H1 (cell line): ENCODE results near the gene NAV2. TPM values are rescaled to one million over a fixed set of nuclear protein-coding genes. Genes with fewer than 3 reads are reported as not detected.

Experiments used
- CTCF ChIA-PET: fragments of 300-600 bp; sonication (Branson Sonifier 250); formaldehyde crosslinking; loops from one replicate; lab custom pipeline; 2021; ENCODE audit not compliant: partially characterized antibody; lab: Charles Lee
- POLR2A ChIA-PET: fragments of 300-600 bp; sonication (Branson Sonifier 250); formaldehyde crosslinking; loops from one replicate; lab custom pipeline; 2021; ENCODE audit warnings: inconsistent platforms; ENCODE audit not compliant: partially characterized antibody; lab: Charles Lee
- DNase-seq, 2 experiments: peaks; one replicate each; pipeline versions ENCODE4 v3.0.0 to v3.0.0-alpha.2; 2010 to 2022; ENCODE audit warnings: low spot score in 2 of 2, low read depth in 1 of 2, mixed read lengths in 1 of 2
- FAIRE-seq: peaks from 2 replicates; lab custom pipeline; 2011; peaks lifted over from hg19 to GRCh38; lab: Jason Lieb, UNC
- H2AFZ ChIP-seq: 2 replicates; pipeline ENCODE4 v1.8.1; 2012; ENCODE audit warnings: low read length, inconsistent platforms
- H2AK5ac ChIP-seq: 2 replicates; pipeline ENCODE4 v1.6.1; 2013; ENCODE audit warnings: low read depth, low read length
- H2BK120ac ChIP-seq: replicated peaks from 2 replicates; pipeline ENCODE3; 2013; ENCODE audit warnings: low read depth, low read length, inconsistent platforms
- H2BK12ac ChIP-seq: 2 replicates; pipeline ENCODE4 v1.6.1; 2013; ENCODE audit warnings: low read depth, low read length
- H2BK15ac ChIP-seq: 2 replicates; pipeline ENCODE4 v1.6.1; 2013; ENCODE audit warnings: low read length
- H2BK20ac ChIP-seq: 2 replicates; pipeline ENCODE4 v1.6.1; 2013; ENCODE audit warnings: low read length
- H2BK5ac ChIP-seq: 2 replicates; pipeline ENCODE4 v1.6.1; 2013; ENCODE audit warnings: low read depth, low read length
- H3K14ac ChIP-seq: 2 replicates; pipeline ENCODE4 v1.6.1; 2013; ENCODE audit warnings: inconsistent platforms; ENCODE audit not compliant: insufficient read length
- H3K18ac ChIP-seq: 2 replicates; pipeline ENCODE4 v1.6.1; 2013; ENCODE audit warnings: low read length; ENCODE audit errors: extremely low read depth
- H3K23ac ChIP-seq: 2 replicates; pipeline ENCODE4 v1.6.1; 2013; ENCODE audit warnings: inconsistent platforms; ENCODE audit not compliant: insufficient read length
- H3K23me2 ChIP-seq: 2 replicates; pipeline ENCODE4 v1.6.1; 2013; ENCODE audit warnings: low read depth, low read length
- H3K27ac ChIP-seq: 2 replicates; pipeline ENCODE4 v1.6.1; 2011; ENCODE audit warnings: low read depth, low read length, inconsistent platforms
- H3K27me3 ChIP-seq, 4 experiments: replicated peaks in 1 of 4; 1 replicate in 1 of 4; 2 replicates in 3 of 4; pipeline versions ENCODE4 v1.6.1 to v1.8.1; 2011 to 2013; ENCODE audit warnings: low read length in 3 of 4, mild to moderate bottlenecking in 3 of 4, inconsistent platforms in 2 of 4, mixed read lengths in 2 of 4, moderate library complexity in 1 of 4; ENCODE audit not compliant: control insufficient read depth in 3 of 4, insufficient read depth in 3 of 4; ENCODE audit errors: extremely low read depth in 1 of 4
- H3K36me3 ChIP-seq, 4 experiments: 2 replicates each; pipeline versions ENCODE4 v1.6.1 to v1.8.1; 2011 to 2013; ENCODE audit warnings: mild to moderate bottlenecking in 4 of 4, low read length in 3 of 4, moderate library complexity in 2 of 4, control low read depth in 1 of 4, inconsistent platforms in 1 of 4; ENCODE audit not compliant: insufficient read depth in 4 of 4, control insufficient read depth in 2 of 4
- H3K4ac ChIP-seq: replicated peaks from 2 replicates; pipeline ENCODE3; 2013; ENCODE audit warnings: low read length, low read depth, mixed read lengths, inconsistent platforms; ENCODE audit not compliant: insufficient read length
- H3K4me1 ChIP-seq, 4 experiments: replicated peaks in 1 of 4; 1 replicate in 1 of 4; 2 replicates in 3 of 4; pipeline versions ENCODE4 v1.6.1 to v1.8.1; 2011 to 2013; ENCODE audit warnings: low read length in 3 of 4, inconsistent platforms in 2 of 4, mixed read lengths in 1 of 4; ENCODE audit not compliant: insufficient read depth in 4 of 4, control insufficient read depth in 3 of 4
- H3K4me2 ChIP-seq, 2 experiments: 2 replicates each; pipeline versions ENCODE4 v1.6.1 to v1.8.1; 2011 to 2013; ENCODE audit warnings: low read depth in 2 of 2, low read length in 2 of 2, control low read depth in 1 of 2, inconsistent platforms in 1 of 2, mild to moderate bottlenecking in 1 of 2; ENCODE audit not compliant: insufficient read depth in 1 of 2
- H3K4me3 ChIP-seq, 4 experiments: fragments of 200-600, 300-600 bp in 1 of 4; sonication (generic), shearing (Covaris generic), sonication (Bioruptor Twin) in 1 of 4; 2 replicates each; pipeline versions ENCODE4 v1.5.1 to v1.8.1; 2011 to 2016; ENCODE audit warnings: low read length in 4 of 4, low read depth in 3 of 4, control low read depth in 2 of 4, inconsistent platforms in 2 of 4, mild to moderate bottlenecking in 2 of 4, mixed read lengths in 1 of 4, moderate library complexity in 1 of 4; ENCODE audit not compliant: insufficient read depth in 2 of 4; ENCODE audit errors: extremely low read depth in 1 of 4
- H3K56ac ChIP-seq: replicated peaks from 2 replicates; pipeline ENCODE3; 2013; ENCODE audit warnings: low read depth, mild to moderate bottlenecking, mixed read lengths, low read length, inconsistent platforms; ENCODE audit not compliant: insufficient read length
- H3K79me1 ChIP-seq: 2 replicates; pipeline ENCODE4 v1.6.1; 2013; ENCODE audit warnings: low read depth, low read length, control low read depth
- H3K79me2 ChIP-seq, 2 experiments: 2 replicates each; pipeline versions ENCODE4 v1.6.1 to v1.8.1; 2012 to 2013; ENCODE audit warnings: low read length in 2 of 2, mild to moderate bottlenecking in 2 of 2, inconsistent platforms in 1 of 2; ENCODE audit not compliant: insufficient read depth in 2 of 2, control insufficient read depth in 1 of 2
- H3K9ac ChIP-seq, 4 experiments: replicated peaks in 1 of 4; 1 replicate in 1 of 4; 2 replicates in 3 of 4; pipeline versions ENCODE4 v1.6.1 to v1.8.1; 2011 to 2013; ENCODE audit warnings: low read depth in 3 of 4, low read length in 3 of 4, control low read depth in 2 of 4, mild to moderate bottlenecking in 2 of 4, moderate library complexity in 2 of 4, inconsistent platforms in 1 of 4; ENCODE audit errors: extremely low read depth in 1 of 4
- H3K9me3 ChIP-seq, 2 experiments: 2 replicates each; pipeline versions ENCODE4 v1.6.1 to v1.8.1; 2012 to 2013; ENCODE audit warnings: mild to moderate bottlenecking in 2 of 2, moderate library complexity in 2 of 2, control low read depth in 1 of 2, inconsistent platforms in 1 of 2, low read depth in 1 of 2, low read length in 1 of 2, mixed read lengths in 1 of 2; ENCODE audit not compliant: insufficient read depth in 2 of 2
- H4K20me1 ChIP-seq, 2 experiments: replicated peaks in 1 of 2; 2 replicates each; pipeline versions ENCODE3 to v1.8.1; 2011 to 2013; ENCODE audit warnings: inconsistent platforms in 2 of 2, low read length in 2 of 2, mild to moderate bottlenecking in 1 of 2; ENCODE audit not compliant: insufficient read depth in 2 of 2, control insufficient read depth in 1 of 2
- H4K5ac ChIP-seq: 2 replicates; pipeline ENCODE4 v1.6.1; 2013; ENCODE audit warnings: low read length, low read depth, mixed read lengths, inconsistent platforms; ENCODE audit not compliant: insufficient read length
- H4K8ac ChIP-seq: 2 replicates; pipeline ENCODE4 v1.8.0; 2013; ENCODE audit warnings: mild to moderate bottlenecking, moderate library complexity, low read length, inconsistent platforms; ENCODE audit not compliant: insufficient read depth; ENCODE audit errors: extremely low read depth
- H4K91ac ChIP-seq: replicated peaks from 2 replicates; pipeline ENCODE3; 2013; ENCODE audit warnings: low read length, mixed read lengths, inconsistent platforms; ENCODE audit not compliant: insufficient read length
- ASH2L ChIP-seq: fragments of 200-600, 300-600 bp; sonication (generic); IDR thresholded peaks from one replicate; pipeline ENCODE4 v1.7.1; 2017; ENCODE audit warnings: low read length
- JUN ChIP-seq: IDR thresholded peaks from 2 replicates; pipeline ENCODE4 v1.6.1; 2011; ENCODE audit warnings: low read depth, mild to moderate bottlenecking, improper control_type of control experiment, low read length
- KDM5A ChIP-seq: fragments of 200-600 bp; IDR thresholded peaks from 2 replicates; pipeline ENCODE4 v1.7.1; 2012; ENCODE audit warnings: mild to moderate bottlenecking, low read length, inconsistent platforms, mixed read lengths
- SIX5 ChIP-seq: IDR thresholded peaks from 2 replicates; pipeline ENCODE4 v1.6.1; 2011; ENCODE audit warnings: mild to moderate bottlenecking, low read depth, low read length
- TBP ChIP-seq: IDR thresholded peaks from 2 replicates; pipeline ENCODE4 v1.6.1; 2011; ENCODE audit warnings: low read depth, low read length, improper control_type of control experiment
- WGBS, 2 experiments: shearing (Covaris generic) in 1 of 2; methylation state at CpG; one replicate each; pipeline versions ENCODE4 v1.1.6 to v1.1.7; 2013 to 2015; ENCODE audit warnings: low lambda C conversion rate in 2 of 2, mixed read lengths in 2 of 2, inconsistent platforms in 1 of 2, low coverage in 1 of 2, missing lambda C conversion rate in 1 of 2; ENCODE audit not compliant: insufficient replicate concordance in 2 of 2, insufficient coverage in 1 of 2, insufficient read length in 1 of 2; ENCODE audit errors: extremely low coverage in 1 of 2, missing lambda C conversion rate in 1 of 2; 5-methylcytosine and 5-hydroxymethylcytosine counted together
- polyA plus RNA-seq, 7 experiments: library from polyadenylated mRNA; depleted of rRNA in 3 of 7; stranded (reverse) in 5 of 7; unstranded in 2 of 7; fragments of >200 nt in 5 of 7; fragments of 200-250 nt in 2 of 7; gene quantifications; 1 replicate in 5 of 7; 2 replicates in 1 of 7; 4 replicates in 1 of 7; pipeline versions ENCODE4 v1.2.1 to v1.2.3, GENCODE V29; 2011 to 2013; ENCODE audit warnings: missing spikeins in 2 of 7, mixed read lengths in 2 of 7
- total RNA-seq: library from RNA; stranded (reverse); fragmentation: NEBNext Ultra II Directional; extraction: Animal tissue kit (Norgen Biotek cat#: 25700); gene quantifications from 2 replicates; pipeline ENCODE4 v1.2.1, GENCODE V29; 2021

The NAV2 gene
- total and polyA plus RNA-seq, 2 of the 8 experiments (the other 6 are each of a cell fraction or from before 2014, with no cell fraction given) = 35.6 to 73.6 TPM

DNA sequence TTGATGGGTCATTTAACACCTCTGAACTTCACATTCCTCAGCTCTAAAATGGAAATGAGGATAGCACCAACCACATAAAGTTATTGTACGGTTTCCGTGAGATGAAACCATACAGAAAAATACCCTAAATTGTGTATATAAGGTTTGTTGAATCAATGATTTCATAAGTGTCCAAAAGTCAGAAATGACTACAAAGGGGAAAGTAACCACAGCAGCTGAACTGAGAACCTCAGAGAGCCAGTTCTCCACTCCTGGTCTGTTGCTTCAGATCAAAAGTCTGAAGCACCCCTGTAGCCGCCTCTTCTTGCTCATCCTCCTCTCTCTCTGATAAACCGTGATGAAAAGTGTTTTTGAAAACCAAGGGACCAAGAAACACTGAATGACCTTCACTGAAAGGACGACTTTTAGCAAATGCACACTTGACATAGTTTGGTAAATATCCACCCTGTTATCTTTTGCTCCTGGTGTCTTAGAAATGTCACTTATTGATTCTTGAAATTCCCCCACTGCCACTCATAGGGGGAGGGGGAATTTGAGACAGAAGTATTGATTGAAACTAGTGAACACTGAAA lies 194.5 kb downstream of the NAV2 start:
- no peak overlapping the region for H2BK5ac ChIP-seq
- H2BK15ac ChIP-seq = no peak overlapping the region
- peaks cover 0 to 8% (median 5%) of the 10 kb centered on the region in 4 experiments; a peak in 4 of 7 replicates for H3K4me1 ChIP-seq
- FAIRE-seq (no peak), DNase-seq (no peak)
- H3K56ac ChIP-seq = no peak overlapping the region
- no peak overlapping the region for H3K9ac ChIP-seq
- 0 out of 4 replicates have a peak, but pooled peaks cover 0 to 3% of the 10 kb centered on the region in 2 experiments for H3K79me2 ChIP-seq
- no peak overlapping the region for H3K18ac ChIP-seq
- 83% methylated on average over 5 of the region's 5 CpGs; no CpG with 5 or more reads in 1 of the 2 experiments for WGBS, 2 experiments
- H3K36me3 ChIP-seq = peaks cover 0 to 8% (median 0%) of the 10 kb centered on the region in 4 experiments; a peak in 4 of 8 replicates
- no peaks in the 10 kb centered on the region for H3K9me3 ChIP-seq
- H3K23ac ChIP-seq = no peak overlapping the region
- H3K4me2 ChIP-seq = no peak overlapping the region
- H2BK12ac ChIP-seq = no peak overlapping the region
- peaks cover 0 to 2% of the 10 kb centered on the region in 2 experiments for H4K20me1 ChIP-seq
- H3K79me1 ChIP-seq = no peaks in the 10 kb centered on the region; the same call in 1 of the 2 replicates
- no peak overlapping the region for H3K4me3 ChIP-seq
- POLR2A ChIA-PET = interaction anchor here (0.5 kb wide), 1 partner anchor 120 kb away, joined by 3 read pairs; no protein-coding TSS in a partner anchor
- no peak overlapping the region for H2BK20ac ChIP-seq
- no peaks in the 10 kb centered on the region for H3K27me3 ChIP-seq
- H2AFZ ChIP-seq = no peak overlapping the region
- no peak overlapping the region for H2AK5ac ChIP-seq
- no peak overlapping the region for H3K14ac ChIP-seq
- H4K8ac ChIP-seq = no peak overlapping the region
- no peak overlapping the region for H3K4ac ChIP-seq
- H4K91ac ChIP-seq = no peak overlapping the region
- CTCF ChIA-PET = interaction anchor here (0.7 to 7.0 kb wide), 21 partner anchors 12 to 490 kb away, joined by 3 to 49 read pairs (median 5); no protein-coding TSS in a partner anchor
- no peak overlapping the region for H4K5ac ChIP-seq
- no peaks in the 10 kb centered on the region for H3K23me2 ChIP-seq
- no peak overlapping the region for H3K27ac ChIP-seq
- no peak overlapping the region for H2BK120ac ChIP-seq
- TF ChIP-seq SIX5 (no peak), TBP (no peak), ASH2L (no peak), KDM5A (no peak), JUN (no peak)
